ENCODE measurements around the gene PPARGC1A.

DNA sequence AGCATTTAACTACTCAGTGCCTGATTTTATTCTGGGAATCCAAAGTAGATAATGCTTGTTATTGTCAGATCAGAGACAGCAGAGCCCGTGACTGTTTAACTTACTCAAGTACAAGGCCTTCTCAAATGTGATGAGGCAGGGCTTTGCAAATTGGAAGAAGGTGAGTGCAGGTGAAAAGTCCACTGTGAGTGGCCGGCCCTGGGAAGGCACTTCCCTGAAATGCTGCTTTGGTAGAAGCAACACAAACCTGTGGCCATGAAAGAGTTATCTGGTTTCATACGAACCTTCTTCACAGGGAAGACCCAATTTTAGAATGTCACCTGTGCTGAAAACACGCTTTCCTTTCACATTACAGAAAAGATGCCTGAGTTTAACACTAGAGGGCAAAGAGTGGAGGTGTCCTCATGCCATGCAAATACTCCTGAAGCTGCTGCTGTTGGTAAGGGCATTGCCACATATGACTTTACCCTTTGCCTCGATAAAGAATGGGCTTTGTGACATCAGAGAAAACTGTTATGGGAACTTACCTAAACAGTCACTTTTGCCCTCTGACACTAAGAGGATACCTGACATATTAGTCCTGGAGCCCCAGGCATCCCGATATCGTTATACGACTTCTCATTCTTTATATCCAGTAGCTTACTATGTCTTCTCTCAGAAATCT, 8.0 kb downstream of the PPARGC1A start:
- TF ChIP-seq EZH2phosphoT487 (IDR thresholded peaks at IDR 0.05; ENCODE audit: unreplicated experiment): no peak
- TF ChIP-seq, protein P1, sequence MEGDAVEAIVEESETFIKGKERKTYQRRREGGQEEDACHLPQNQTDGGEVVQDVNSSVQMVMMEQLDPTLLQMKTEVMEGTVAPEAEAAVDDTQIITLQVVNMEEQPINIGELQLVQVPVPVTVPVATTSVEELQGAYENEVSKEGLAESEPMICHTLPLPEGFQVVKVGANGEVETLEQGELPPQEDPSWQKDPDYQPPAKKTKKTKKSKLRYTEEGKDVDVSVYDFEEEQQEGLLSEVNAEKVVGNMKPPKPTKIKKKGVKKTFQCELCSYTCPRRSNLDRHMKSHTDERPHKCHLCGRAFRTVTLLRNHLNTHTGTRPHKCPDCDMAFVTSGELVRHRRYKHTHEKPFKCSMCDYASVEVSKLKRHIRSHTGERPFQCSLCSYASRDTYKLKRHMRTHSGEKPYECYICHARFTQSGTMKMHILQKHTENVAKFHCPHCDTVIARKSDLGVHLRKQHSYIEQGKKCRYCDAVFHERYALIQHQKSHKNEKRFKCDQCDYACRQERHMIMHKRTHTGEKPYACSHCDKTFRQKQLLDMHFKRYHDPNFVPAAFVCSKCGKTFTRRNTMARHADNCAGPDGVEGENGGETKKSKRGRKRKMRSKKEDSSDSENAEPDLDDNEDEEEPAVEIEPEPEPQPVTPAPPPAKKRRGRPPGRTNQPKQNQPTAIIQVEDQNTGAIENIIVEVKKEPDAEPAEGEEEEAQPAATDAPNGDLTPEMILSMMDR (conservative IDR thresholded peaks at IDR 0.05; ENCODE audit: low read depth in 2 of 2): peak; percentile 26 to 44
- no peak for TF ChIP-seq REST (IDR thresholded peaks at IDR 0.05; ENCODE audit: unreplicated experiment)
- no peak for TF ChIP-seq ZNF462 (CRISPR knock-in tag; IDR thresholded peaks at IDR 0.05)
- TF ChIP-seq EZH2 (IDR thresholded peaks at IDR 0.05; ENCODE audit: low read depth, unreplicated experiment): no peak
- TF ChIP-seq POLR2AphosphoS5 (IDR thresholded peaks at IDR 0.05; ENCODE audit: low read depth): no peak
- no peak for TF ChIP-seq CREB1 (CRISPR knock-in tag; IDR thresholded peaks at IDR 0.05; ENCODE audit: low read depth)
- no peak for TF ChIP-seq STAT1 (IDR thresholded peaks at IDR 0.05; ENCODE audit: unreplicated experiment)
